H9 (cell line): ENCODE measurements around the gene WDR77. TPM values are rescaled to one million over a fixed set of nuclear protein-coding genes. Genes with fewer than 3 reads are reported as not detected.

Experiments
- DNase-seq: peaks from one replicate; pipeline ENCODE4 v3.0.0-alpha.2; 2017
- H2AFZ ChIP-seq: one replicate; pipeline ENCODE4 v1.6.1; 2013; ENCODE audit warnings: mild to moderate bottlenecking, low read length, control low read depth, moderate library complexity
- H2AK5ac ChIP-seq: 2 replicates; pipeline ENCODE4 v1.6.1; 2013; ENCODE audit warnings: low read length, control low read depth, mixed read lengths; ENCODE audit not compliant: insufficient read length
- H2BK120ac ChIP-seq: one replicate; pipeline ENCODE4 v1.6.1; 2013; ENCODE audit warnings: low read depth, mild to moderate bottlenecking, low read length, control low read depth, inconsistent platforms; ENCODE audit not compliant: poor library complexity, severe bottlenecking
- H2BK12ac ChIP-seq: 2 replicates; pipeline ENCODE4 v1.6.1; 2013; ENCODE audit warnings: low read length, control low read depth, mixed read lengths, low read depth; ENCODE audit not compliant: insufficient read length
- H2BK15ac ChIP-seq: 2 replicates; pipeline ENCODE4 v1.6.1; 2013; ENCODE audit warnings: low read depth, low read length, control low read depth
- H2BK20ac ChIP-seq: one replicate; pipeline ENCODE4 v1.6.1; 2013; ENCODE audit warnings: low read depth, mild to moderate bottlenecking, low read length, control low read depth, inconsistent platforms; ENCODE audit not compliant: poor library complexity, severe bottlenecking
- H2BK5ac ChIP-seq: 2 replicates; pipeline ENCODE4 v1.6.1; 2013; ENCODE audit warnings: low read length, control low read depth, mixed read lengths; ENCODE audit not compliant: insufficient read length
- H3K14ac ChIP-seq: 2 replicates; pipeline ENCODE4 v1.6.1; 2013; ENCODE audit warnings: low read length, control low read depth; ENCODE audit not compliant: insufficient read depth
- H3K18ac ChIP-seq: 2 replicates; pipeline ENCODE4 v1.6.1; 2013; ENCODE audit warnings: low read depth, mild to moderate bottlenecking, mixed read lengths, low read length, control low read depth; ENCODE audit not compliant: insufficient read length
- H3K23ac ChIP-seq: 2 replicates; pipeline ENCODE4 v1.6.1; 2013; ENCODE audit warnings: low read length, control low read depth, mixed read lengths, low read depth; ENCODE audit not compliant: insufficient read length
- H3K23me2 ChIP-seq: 2 replicates; pipeline ENCODE4 v1.6.1; 2013; ENCODE audit warnings: low read depth, mild to moderate bottlenecking, mixed read lengths, low read length, control low read depth; ENCODE audit not compliant: insufficient read length, poor library complexity, severe bottlenecking
- H3K27ac ChIP-seq: 2 replicates; pipeline ENCODE4 v1.5.1; 2013; ENCODE audit warnings: low read length, control low read depth, mixed read lengths, low read depth; ENCODE audit not compliant: insufficient read length
- H3K27me3 ChIP-seq: 2 replicates; pipeline ENCODE4 v1.6.1; 2013; ENCODE audit warnings: low read length, control low read depth, inconsistent platforms; ENCODE audit not compliant: insufficient read depth
- H3K4ac ChIP-seq: 2 replicates; pipeline ENCODE4 v1.6.1; 2013; ENCODE audit warnings: low read depth, mild to moderate bottlenecking, control low read depth, inconsistent platforms, low read length, moderate library complexity
- H3K4me1 ChIP-seq: 2 replicates; pipeline ENCODE4 v1.6.1; 2013; ENCODE audit warnings: low read length, control low read depth, inconsistent platforms; ENCODE audit not compliant: insufficient read depth
- H3K4me2 ChIP-seq: 2 replicates; pipeline ENCODE4 v1.6.1; 2013; ENCODE audit warnings: low read length, control low read depth, mixed read lengths; ENCODE audit not compliant: insufficient read length, insufficient read depth
- H3K56ac ChIP-seq: 2 replicates; pipeline ENCODE4 v1.6.1; 2013; ENCODE audit warnings: low read depth, mild to moderate bottlenecking, mixed read lengths, low read length, control low read depth; ENCODE audit not compliant: insufficient read length
- H3K79me1 ChIP-seq: 2 replicates; pipeline ENCODE4 v1.6.1; 2013; ENCODE audit warnings: low read depth, mild to moderate bottlenecking, moderate library complexity, low read length, control low read depth, inconsistent platforms; ENCODE audit not compliant: insufficient read depth, poor library complexity, severe bottlenecking
- H3K79me2 ChIP-seq: 2 replicates; pipeline ENCODE4 v1.6.1; 2013; ENCODE audit warnings: low read length, control low read depth, inconsistent platforms; ENCODE audit not compliant: insufficient read depth
- H3K9ac ChIP-seq: 2 replicates; pipeline ENCODE4 v1.6.1; 2013; ENCODE audit warnings: low read length, control low read depth, mixed read lengths; ENCODE audit not compliant: insufficient read length; ENCODE audit errors: extremely low read depth
- H3K9me3 ChIP-seq: one replicate; pipeline ENCODE4 v1.6.1; 2013; ENCODE audit warnings: low read depth, low read length, inconsistent platforms; ENCODE audit not compliant: control insufficient read depth
- H3T11ph ChIP-seq: one replicate; pipeline ENCODE4 v1.6.1; 2013; ENCODE audit warnings: mild to moderate bottlenecking, low read length, control low read depth, inconsistent platforms
- H4K20me1 ChIP-seq: one replicate; pipeline ENCODE4 v1.6.1; 2013; ENCODE audit not compliant: control insufficient read depth, insufficient read length, insufficient read depth
- H4K5ac ChIP-seq: 2 replicates; pipeline ENCODE4 v1.6.1; 2013; ENCODE audit warnings: low read depth, mild to moderate bottlenecking, mixed read lengths, low read length, control low read depth; ENCODE audit not compliant: insufficient read length
- H4K8ac ChIP-seq: replicated peaks from 2 replicates; pipeline ENCODE4 v1.6.1; 2013; ENCODE audit warnings: low read length, control low read depth, mixed read lengths, low read depth; ENCODE audit not compliant: insufficient read length
- H4K91ac ChIP-seq: 2 replicates; pipeline ENCODE4 v1.6.1; 2013; ENCODE audit warnings: low read depth, mild to moderate bottlenecking, moderate library complexity, mixed read lengths, low read length, control low read depth; ENCODE audit not compliant: insufficient read length
- H3K27ac Mint-ChIP-seq, 3 experiments: 2 replicates in 2 of 3; 3 replicates in 1 of 3; pipeline ENCODE4 v1.8.0; 2020 to 2021; ENCODE audit warnings: mixed read lengths in 3 of 3, mild to moderate bottlenecking in 1 of 3, moderate library complexity in 1 of 3
- H3K27me3 Mint-ChIP-seq: 2 replicates; pipeline ENCODE4 v1.8.0; 2021; ENCODE audit warnings: low read depth, mild to moderate bottlenecking, moderate library complexity, mixed read lengths
- H3K36me3 Mint-ChIP-seq, 3 experiments: 2 replicates in 2 of 3; 3 replicates in 1 of 3; pipeline ENCODE4 v1.8.0; 2020 to 2021; ENCODE audit warnings: low read depth in 3 of 3, mixed read lengths in 3 of 3; ENCODE audit not compliant: insufficient read depth in 1 of 3
- H3K4me1 Mint-ChIP-seq, 2 experiments: 2 replicates each; pipeline ENCODE4 v1.8.0; 2020; ENCODE audit warnings: mixed read lengths in 2 of 2
- H3K4me3 Mint-ChIP-seq, 2 experiments: 2 replicates in 1 of 2; 3 replicates in 1 of 2; pipeline ENCODE4 v1.8.0; 2020 to 2021; ENCODE audit warnings: mild to moderate bottlenecking in 2 of 2, mixed read lengths in 2 of 2, moderate library complexity in 1 of 2
- H3K9me3 Mint-ChIP-seq, 2 experiments: 2 replicates in 1 of 2; 3 replicates in 1 of 2; pipeline ENCODE4 v1.8.0; 2020; ENCODE audit warnings: mild to moderate bottlenecking in 2 of 2, mixed read lengths in 2 of 2, moderate library complexity in 1 of 2
- CTCF ChIP-seq: fragments of 200-600 bp; sonication (generic); conservative IDR thresholded peaks from 3 replicates; pipeline ENCODE4 v1.8.0; 2021; ENCODE audit warnings: antibody characterized with exemption, mild to moderate bottlenecking
- WGBS: extraction: QIAGEN DNeasy Blood & Tissue Kit; methylation state at CpG from one replicate; pipeline ENCODE4 v1.1.7; 2013; ENCODE audit warnings: missing lambda C conversion rate, low lambda C conversion rate, mixed read lengths; ENCODE audit not compliant: insufficient read length; ENCODE audit errors: extremely low coverage; 5-methylcytosine and 5-hydroxymethylcytosine counted together
- total RNA-seq: library from RNA; stranded (reverse); gene quantifications from 2 replicates; pipeline ENCODE4 v1.2.1, GENCODE V29; 2021

Gene WDR77
- total RNA-seq, 1 experiment from 2014 or later = 70.9 TPM

- Histone ChIP-seq H3K4ac (no peak overlapping the region), H4K5ac (no peak overlapping the region), H2BK5ac (no peak overlapping the region), H3K4me2 (no peak overlapping the region), H3K56ac (no peak overlapping the region), H2BK120ac (no peak overlapping the region), H3K9ac (no peak overlapping the region), H3K9me3 (no peaks in the 10 kb centered on the region), H2BK15ac (no peak overlapping the region), H3K27ac (no peak overlapping the region), H3K18ac (no peak overlapping the region), H4K8ac (no peak overlapping the region), H3K23me2 (peaks cover 7% of the 10 kb centered on the region), H4K20me1 (no peaks in the 10 kb centered on the region), H2BK20ac (no peak overlapping the region), H2BK12ac (no peak overlapping the region), H3K27me3 (no peaks in the 10 kb centered on the region), H3K23ac (no peak overlapping the region), H2AK5ac (no peak overlapping the region), H3K4me1 (no peaks in the 10 kb centered on the region), H4K91ac (no peak overlapping the region), H3K79me1 (peaks cover 3% of the 10 kb centered on the region), H2AFZ (no peak overlapping the region), H3K14ac (no peak overlapping the region), H3T11ph (no peak overlapping the region), H3K79me2 (peaks cover 7% of the 10 kb centered on the region; the same call in 1 of the 2 replicates)
- H3K4me1 Mint-ChIP-seq = peaks cover 0 to 10% of the 10 kb centered on the region in 2 experiments; a peak in 2 of 4 replicates
- H3K9me3 Mint-ChIP-seq = no peaks in the 10 kb centered on the region
- no peak for DNase-seq
- H3K36me3 Mint-ChIP-seq = peaks cover 20 to 64% (median 39%) of the 10 kb centered on the region in 3 experiments
- no CpG with 5 or more reads among the region's 3 CpGs for WGBS
- H3K27me3 Mint-ChIP-seq = no peaks in the 10 kb centered on the region
- no peak overlapping the region for H3K4me3 Mint-ChIP-seq
- no peak for TF ChIP-seq CTCF
- H3K27ac Mint-ChIP-seq = no peak overlapping the region
These were observed 4.7 kb upstream of the WDR77 start for GRCh38 chr1:111453706-111454105.
